Thoracic aorta (tissue), 2 donors: ENCODE results near the gene PDXP. TPM values are rescaled to one million over a fixed set of nuclear protein-coding genes. Genes with fewer than 3 reads are reported as not detected.

Source experiments
- ATAC-seq: fragments of 150-250 bp; one replicate; pipeline ENCODE4 v1.8.0; 2017; ENCODE audit warnings: low read depth; ENCODE audit not compliant: insufficient number of reproducible peaks, low FRiP score
- DNase-seq: peaks from one replicate; pipeline ENCODE4 v3.0.0-alpha.2; 2020; ENCODE audit warnings: low spot score
- H3K27ac ChIP-seq, 2 donors: fragments of 200-600 bp; sonication (generic); 1 replicate in 1 of 2; 2 replicates in 1 of 2; pipeline ENCODE4 v1.5.1; 2016; ENCODE audit warnings: mild to moderate bottlenecking in 2 of 2, moderate library complexity in 2 of 2
- H3K27me3 ChIP-seq: fragments of 200-600 bp; sonication (generic); replicated peaks from 2 replicates; pipeline ENCODE4 v1.6.0; 2016; ENCODE audit warnings: mild to moderate bottlenecking; ENCODE audit not compliant: insufficient read depth
- H3K36me3 ChIP-seq: fragments of 200-600 bp; sonication (generic); one replicate; pipeline ENCODE4 v1.5.1; 2016
- H3K4me1 ChIP-seq, 2 donors: fragments of 200-600 bp; sonication (generic); 1 replicate in 1 of 2; 2 replicates in 1 of 2; pipeline versions ENCODE4 v1.5.1 to v1.6.0; 2016; ENCODE audit warnings: low read depth in 2 of 2, mild to moderate bottlenecking in 1 of 2; ENCODE audit not compliant: control insufficient read depth in 1 of 2
- H3K4me3 ChIP-seq: fragments of 200-600 bp; sonication (generic); 2 replicates; pipeline ENCODE4 v1.5.1; 2016; ENCODE audit warnings: mild to moderate bottlenecking
- H3K9me3 ChIP-seq: fragments of 200-600 bp; sonication (generic); 2 replicates; pipeline ENCODE4 v1.5.1; 2016
- total RNA-seq, 2 donors: library from RNA; depleted of rRNA; stranded (reverse); fragments of >200 nt; gene quantifications; one replicate each; pipeline versions ENCODE4 v1.1.0 to v1.2.3, GENCODE V29; 2016
- TF ChIP-seq, protein P1 (sequence below): fragments of 200-600 bp; sonication (generic); IDR thresholded peaks from one replicate; pipeline ENCODE4 v1.5.1; 2019; ENCODE audit warnings: antibody characterized with exemption

The PDXP gene
- total RNA-seq, 2 donors from 2014 or later = 6.3 to 13.8 TPM

GRCh38 chr22:37709445-37709765 lies 50.9 kb downstream of the PDXP start:
- H3K4me1 ChIP-seq = no peaks in the 10 kb centered on the region
- no peaks in the 10 kb centered on the region for H3K9me3 ChIP-seq
- no peak overlapping the region for H3K4me3 ChIP-seq
- no peak for ATAC-seq
- H3K36me3 ChIP-seq = no peaks in the 10 kb centered on the region
- no peaks in the 10 kb centered on the region for H3K27me3 ChIP-seq
- H3K27ac ChIP-seq = no peak overlapping the region
- TF ChIP-seq, protein P1, sequence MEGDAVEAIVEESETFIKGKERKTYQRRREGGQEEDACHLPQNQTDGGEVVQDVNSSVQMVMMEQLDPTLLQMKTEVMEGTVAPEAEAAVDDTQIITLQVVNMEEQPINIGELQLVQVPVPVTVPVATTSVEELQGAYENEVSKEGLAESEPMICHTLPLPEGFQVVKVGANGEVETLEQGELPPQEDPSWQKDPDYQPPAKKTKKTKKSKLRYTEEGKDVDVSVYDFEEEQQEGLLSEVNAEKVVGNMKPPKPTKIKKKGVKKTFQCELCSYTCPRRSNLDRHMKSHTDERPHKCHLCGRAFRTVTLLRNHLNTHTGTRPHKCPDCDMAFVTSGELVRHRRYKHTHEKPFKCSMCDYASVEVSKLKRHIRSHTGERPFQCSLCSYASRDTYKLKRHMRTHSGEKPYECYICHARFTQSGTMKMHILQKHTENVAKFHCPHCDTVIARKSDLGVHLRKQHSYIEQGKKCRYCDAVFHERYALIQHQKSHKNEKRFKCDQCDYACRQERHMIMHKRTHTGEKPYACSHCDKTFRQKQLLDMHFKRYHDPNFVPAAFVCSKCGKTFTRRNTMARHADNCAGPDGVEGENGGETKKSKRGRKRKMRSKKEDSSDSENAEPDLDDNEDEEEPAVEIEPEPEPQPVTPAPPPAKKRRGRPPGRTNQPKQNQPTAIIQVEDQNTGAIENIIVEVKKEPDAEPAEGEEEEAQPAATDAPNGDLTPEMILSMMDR = no peak
- no peak for DNase-seq

DNA sequence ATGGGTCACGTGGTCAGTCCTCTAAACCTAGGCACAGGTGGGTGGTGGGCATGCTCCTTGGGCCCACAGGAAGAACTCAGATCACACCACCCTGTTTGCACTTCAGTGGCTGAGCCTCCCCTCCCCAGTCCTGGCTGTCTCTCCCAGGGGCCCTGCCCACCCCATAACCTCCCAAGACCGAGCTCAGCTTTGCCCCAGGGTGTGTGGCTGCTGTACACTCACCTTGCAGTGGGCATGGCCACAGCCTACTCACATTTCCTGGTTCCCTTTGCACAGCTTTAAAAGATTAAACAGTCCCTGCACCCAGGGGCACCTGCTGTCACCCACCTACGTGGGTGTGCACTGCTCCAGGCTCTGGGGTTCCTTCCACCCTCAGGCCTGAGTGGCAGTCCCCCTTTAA lies 52.2 kb downstream of the PDXP start:
- TF ChIP-seq, protein P1 = no peak
- no peak overlapping the region for H3K27ac ChIP-seq
- no peak for ATAC-seq
- no peaks in the 10 kb centered on the region for H3K9me3 ChIP-seq
- DNase-seq = no peak
- no peaks in the 10 kb centered on the region for H3K27me3 ChIP-seq
- no peak overlapping the region for H3K4me3 ChIP-seq
- H3K36me3 ChIP-seq = no peaks in the 10 kb centered on the region
- no peaks in the 10 kb centered on the region for H3K4me1 ChIP-seq

DNA sequence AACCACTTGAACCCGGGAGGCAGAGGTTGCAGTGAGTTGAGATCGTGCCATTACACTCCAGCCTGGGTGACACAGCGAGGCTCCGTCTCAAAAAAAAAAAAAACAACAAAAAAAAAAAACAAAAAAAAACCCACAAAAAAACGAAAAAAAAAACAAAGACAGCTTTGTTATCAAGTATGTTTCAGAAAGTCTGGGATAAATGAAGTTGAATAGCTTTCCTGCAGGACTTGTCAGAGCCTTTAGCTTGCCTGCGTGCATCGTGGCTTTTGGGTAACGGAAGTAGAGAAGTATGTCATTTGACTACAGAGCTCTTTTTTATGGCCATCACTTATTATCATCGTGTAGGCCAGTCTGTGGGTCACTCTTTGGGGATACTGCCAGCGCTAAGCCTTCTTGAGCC lies 53.0 kb downstream of the PDXP start:
- TF ChIP-seq, protein P1 = no peak
- Histone ChIP-seq H3K4me3 (no peak overlapping the region), H3K36me3 (no peaks in the 10 kb centered on the region), H3K9me3 (no peaks in the 10 kb centered on the region), H3K27ac (no peak overlapping the region), H3K4me1 (no peaks in the 10 kb centered on the region), H3K27me3 (no peaks in the 10 kb centered on the region)
- no peak for ATAC-seq
- DNase-seq = no peak

DNA sequence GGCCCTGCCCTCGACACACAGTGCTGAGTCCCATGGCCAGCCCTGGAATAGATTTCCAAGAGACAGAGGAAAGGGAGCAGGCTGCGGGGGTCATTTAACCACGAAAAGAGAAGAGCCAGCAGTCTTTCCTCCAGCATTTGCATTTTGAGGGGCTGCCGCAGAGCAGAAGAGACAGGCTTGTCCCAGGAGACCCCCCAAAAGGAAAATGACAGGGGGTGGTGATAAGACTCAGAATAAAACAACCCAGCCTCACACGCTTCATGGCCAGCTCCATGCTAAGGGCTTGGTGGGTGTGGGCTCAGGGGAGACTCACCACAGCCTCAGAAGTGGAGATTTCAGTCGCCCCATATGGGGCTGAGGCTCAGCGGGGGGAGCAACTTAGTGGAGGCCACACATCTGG lies 55.2 kb downstream of the PDXP start:
- Histone ChIP-seq H3K27me3 (no peaks in the 10 kb centered on the region), H3K9me3 (no peaks in the 10 kb centered on the region), H3K27ac (no peak overlapping the region), H3K4me1 (no peaks in the 10 kb centered on the region), H3K36me3 (no peaks in the 10 kb centered on the region), H3K4me3 (no peak overlapping the region)
- TF ChIP-seq, protein P1 = no peak
- DNase-seq = no peak
- ATAC-seq = no peak

- ATAC-seq (no peak), DNase-seq (no peak)
- Histone ChIP-seq H3K4me1 (no peaks in the 10 kb centered on the region), H3K36me3 (no peaks in the 10 kb centered on the region), H3K27ac (no peak overlapping the region), H3K9me3 (no peaks in the 10 kb centered on the region), H3K4me3 (no peak overlapping the region), H3K27me3 (no peaks in the 10 kb centered on the region)
- TF ChIP-seq, protein P1 = no peak
Measured at GRCh38 chr22:37714634-37715033, 56.1 kb downstream of the PDXP start.
